Stomach (tissue), 4 donors: Measurements from ENCODE around the gene WDR59.
"Not testable (repeated sequence)": the region's sequence is repeated elsewhere in the genome, so short reads cannot be mapped to it uniquely, and the experiment has no call there.

Experiments
- EP300 ChIP-seq: sonication (generic); formaldehyde crosslinking; IDR thresholded peaks from one replicate; pipeline ENCODE4 v1.6.1; 2017; ENCODE audit warnings: antibody characterized with exemption
- POLR2A ChIP-seq, 4 donors: fragments of 450-650 bp; IDR thresholded peaks; one replicate each; pipeline ENCODE4 v1.6.1; 2016; ENCODE audit warnings: antibody characterized with exemption in 4 of 4, control low read depth in 2 of 4, mild to moderate bottlenecking in 1 of 4, moderate library complexity in 1 of 4
- POLR2AphosphoS5 ChIP-seq, 3 donors: sonication (generic); formaldehyde crosslinking; IDR thresholded peaks; one replicate each; pipeline ENCODE4 v1.6.1; 2016; ENCODE audit warnings: antibody characterized with exemption in 3 of 3
- TF ChIP-seq, protein P1 (sequence below), 7 experiments: fragments of 450-650 bp in 4 of 7; fragments of 200-600 bp in 3 of 7; sonication (generic) in 3 of 7; IDR thresholded peaks; one replicate each; pipeline ENCODE4 v1.5.1; 2016 to 2019; ENCODE audit warnings: antibody characterized with exemption in 7 of 7, control low read depth in 2 of 7, mild to moderate bottlenecking in 1 of 7

DNA sequence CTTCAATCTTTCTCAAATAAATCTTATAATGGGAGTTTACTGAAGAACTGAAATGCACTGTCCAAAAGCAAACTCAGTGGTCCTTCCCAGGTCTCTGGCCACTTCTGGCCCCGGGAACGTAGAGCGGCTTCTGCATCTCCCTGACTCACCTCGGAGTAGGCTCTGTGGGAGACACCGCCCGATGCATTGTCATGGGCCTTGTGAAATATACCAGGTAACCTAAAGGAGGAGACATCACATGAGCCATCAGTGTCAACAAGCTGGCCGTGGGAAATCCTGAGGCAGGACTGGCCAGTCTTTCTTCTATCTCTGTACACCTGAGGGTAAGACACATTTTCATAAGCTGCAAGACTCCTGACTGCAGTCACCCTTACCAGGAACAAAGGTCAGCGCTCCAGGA, 76.2 kb downstream of the WDR59 start:
- not testable (repeated sequence) for TF ChIP-seq POLR2A (IDR thresholded peaks at IDR 0.05); POLR2AphosphoS5 (IDR thresholded peaks at IDR 0.05); EP300
- TF ChIP-seq, protein P1, sequence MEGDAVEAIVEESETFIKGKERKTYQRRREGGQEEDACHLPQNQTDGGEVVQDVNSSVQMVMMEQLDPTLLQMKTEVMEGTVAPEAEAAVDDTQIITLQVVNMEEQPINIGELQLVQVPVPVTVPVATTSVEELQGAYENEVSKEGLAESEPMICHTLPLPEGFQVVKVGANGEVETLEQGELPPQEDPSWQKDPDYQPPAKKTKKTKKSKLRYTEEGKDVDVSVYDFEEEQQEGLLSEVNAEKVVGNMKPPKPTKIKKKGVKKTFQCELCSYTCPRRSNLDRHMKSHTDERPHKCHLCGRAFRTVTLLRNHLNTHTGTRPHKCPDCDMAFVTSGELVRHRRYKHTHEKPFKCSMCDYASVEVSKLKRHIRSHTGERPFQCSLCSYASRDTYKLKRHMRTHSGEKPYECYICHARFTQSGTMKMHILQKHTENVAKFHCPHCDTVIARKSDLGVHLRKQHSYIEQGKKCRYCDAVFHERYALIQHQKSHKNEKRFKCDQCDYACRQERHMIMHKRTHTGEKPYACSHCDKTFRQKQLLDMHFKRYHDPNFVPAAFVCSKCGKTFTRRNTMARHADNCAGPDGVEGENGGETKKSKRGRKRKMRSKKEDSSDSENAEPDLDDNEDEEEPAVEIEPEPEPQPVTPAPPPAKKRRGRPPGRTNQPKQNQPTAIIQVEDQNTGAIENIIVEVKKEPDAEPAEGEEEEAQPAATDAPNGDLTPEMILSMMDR (IDR thresholded peaks at IDR 0.05) = not testable (repeated sequence)
